MM.1S (cell line): Measurements from ENCODE around the gene CHST11.

ENCODE experiments used
- CTCF ChIP-seq: fragments of 300-600 bp; sonication (generic); IDR thresholded peaks from 2 replicates; pipeline ENCODE4 v1.5.1; 2016; ENCODE audit warnings: antibody characterized with exemption, low read length, mixed read lengths
- EZH2 ChIP-seq: fragments of 300-600 bp; sonication (generic); optimal IDR thresholded peaks from 2 replicates; pipeline ENCODE3; 2017; ENCODE audit warnings: low read depth, mild to moderate bottlenecking, antibody characterized with exemption, low read length, mixed read lengths
- EZH2phosphoT487 ChIP-seq: fragments of 300-600 bp; sonication (generic); IDR thresholded peaks from 2 replicates; pipeline ENCODE4 v1.6.1; 2018; ENCODE audit warnings: antibody characterized with exemption, low read length

DNA sequence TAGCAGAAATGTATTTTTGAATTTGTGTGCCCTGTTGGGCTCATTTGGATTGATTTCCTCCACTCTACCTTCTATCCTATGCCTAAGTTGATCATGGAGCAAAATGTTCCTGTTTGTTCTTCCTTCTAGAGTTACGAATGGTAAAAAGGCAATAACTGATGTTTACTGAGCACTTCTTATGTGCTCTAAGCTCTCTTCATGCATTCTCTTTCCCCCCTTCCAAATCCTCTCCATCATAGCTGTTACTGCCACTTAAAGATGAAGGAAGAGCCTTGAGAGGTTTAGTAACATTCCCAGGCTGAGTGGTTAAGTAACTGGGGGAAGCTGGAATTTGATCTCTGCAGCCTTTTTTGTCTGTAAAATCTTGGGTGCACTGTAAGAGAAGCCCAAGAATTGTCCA is 60.1 kb downstream of the CHST11 start:
- TF ChIP-seq EZH2 (no peak), CTCF (no peak), EZH2phosphoT487 (no peak)
